GM23338 (cell line): ENCODE data around the gene SYNE3. TPM values are rescaled to one million over a fixed set of nuclear protein-coding genes. Genes with fewer than 3 reads are reported as not detected.

ENCODE experiments used
- ATAC-seq: fragments of 200-7000 bp; cut with Tn5 transposase; 3 replicates; pipeline ENCODE4 v1.9.1; 2020
- DNase-seq: peaks from one replicate; pipeline ENCODE4 v3.0.0-alpha.2; 2015; ENCODE audit warnings: low spot score
- H2AFZ ChIP-seq: fragments of 200-600 bp; sonication (generic); 2 replicates; pipeline ENCODE4 v1.8.0; 2016; ENCODE audit warnings: antibody characterized with exemption, mild to moderate bottlenecking, moderate library complexity
- H3F3A ChIP-seq: fragments of 200-600 bp; sonication (generic); replicated peaks from 2 replicates; pipeline ENCODE4 v1.8.0; 2017; ENCODE audit warnings: antibody characterized with exemption, mixed run types, low read depth
- H3K27ac ChIP-seq: fragments of 200-600 bp; sonication (generic); 2 replicates; pipeline ENCODE4 v1.6.1; 2016; ENCODE audit warnings: low read depth
- H3K27me3 ChIP-seq: fragments of 200-600 bp; sonication (generic); 2 replicates; pipeline ENCODE4 v1.8.0; 2016; ENCODE audit warnings: mild to moderate bottlenecking, mixed run types, moderate library complexity; ENCODE audit not compliant: insufficient read depth
- H3K36me3 ChIP-seq: fragments of 200-600 bp; sonication (generic); 2 replicates; pipeline ENCODE4 v1.8.0; 2016; ENCODE audit warnings: mild to moderate bottlenecking; ENCODE audit not compliant: insufficient read depth
- H3K4me1 ChIP-seq: fragments of 200-600 bp; sonication (generic); 2 replicates; pipeline ENCODE4 v1.8.0; 2016; ENCODE audit warnings: mild to moderate bottlenecking, moderate library complexity; ENCODE audit not compliant: insufficient read depth
- H3K4me2 ChIP-seq: fragments of 200-600 bp; sonication (generic); 2 replicates; pipeline ENCODE4 v1.7.1; 2017; ENCODE audit warnings: mixed run types
- H3K4me3 ChIP-seq: fragments of 200-600 bp; sonication (generic); 2 replicates; pipeline ENCODE4 v1.6.1; 2016; ENCODE audit warnings: mixed run types
- H3K79me2 ChIP-seq: fragments of 200-600 bp; sonication (generic); replicated peaks from 2 replicates; pipeline ENCODE4 v1.8.0; 2017; ENCODE audit warnings: mild to moderate bottlenecking; ENCODE audit not compliant: insufficient read depth
- H3K9me2 ChIP-seq: fragments of 200-600 bp; sonication (generic); 2 replicates; pipeline ENCODE4 v1.8.0; 2017; ENCODE audit not compliant: insufficient read depth
- H4K20me1 ChIP-seq: fragments of 200-600 bp; sonication (generic); replicated peaks from 2 replicates; pipeline ENCODE4 v1.8.0; 2017; ENCODE audit warnings: mild to moderate bottlenecking; ENCODE audit not compliant: insufficient read depth
- H3K27ac Mint-ChIP-seq: 2 replicates; pipeline ENCODE4 v1.8.0; 2020; ENCODE audit warnings: inconsistent platforms, mild to moderate bottlenecking, moderate library complexity, mixed read lengths
- H3K27me3 Mint-ChIP-seq: 3 replicates; pipeline ENCODE4 v1.8.0; 2022; ENCODE audit warnings: low read depth, mild to moderate bottlenecking, moderate library complexity, mixed read lengths, inconsistent platforms; ENCODE audit not compliant: insufficient read depth, poor library complexity
- H3K36me3 Mint-ChIP-seq: 3 replicates; pipeline ENCODE4 v1.8.0; 2021; ENCODE audit warnings: low read depth, mild to moderate bottlenecking, inconsistent platforms, moderate library complexity, mixed read lengths
- H3K4me1 Mint-ChIP-seq: 3 replicates; pipeline ENCODE4 v1.8.0; 2020; ENCODE audit warnings: mild to moderate bottlenecking, inconsistent platforms, mixed read lengths
- H3K4me3 Mint-ChIP-seq: 3 replicates; pipeline ENCODE4 v1.8.0; 2021; ENCODE audit warnings: moderate library complexity, mild to moderate bottlenecking, inconsistent platforms, mixed read lengths
- H3K9me3 Mint-ChIP-seq: 3 replicates; pipeline ENCODE4 v1.8.0; 2020; ENCODE audit warnings: moderate library complexity, mild to moderate bottlenecking, inconsistent platforms, mixed read lengths
- CREB1 ChIP-seq: fragments of 250-450 bp; sonication (Bioruptor Pico); IDR thresholded peaks from 2 replicates; pipeline ENCODE4 v1.5.0; 2020; ENCODE audit warnings: low read depth, mild to moderate bottlenecking, moderate library complexity
- CTCF ChIP-seq, 2 experiments: fragments of 200-600 bp in 1 of 2; sonication (generic) in 1 of 2; conservative IDR thresholded peaks; 2 replicates each; pipeline versions ENCODE4 v1.5.1 to v1.6.1; 2016 to 2017; ENCODE audit warnings: antibody characterized with exemption in 2 of 2, low read depth in 2 of 2, mild to moderate bottlenecking in 2 of 2, moderate library complexity in 1 of 2
- ETS1 ChIP-seq: IDR thresholded peaks from 2 replicates; pipeline ENCODE4 v1.6.1; 2016; ENCODE audit warnings: antibody characterized with exemption
- EZH2 ChIP-seq: fragments of 200-600 bp; sonication (generic); IDR thresholded peaks from one replicate; pipeline ENCODE4 v1.8.0; 2017; ENCODE audit warnings: antibody characterized with exemption, mild to moderate bottlenecking, low read depth; ENCODE audit not compliant: unreplicated experiment
- EZH2phosphoT487 ChIP-seq: fragments of 200-600 bp; sonication (generic); IDR thresholded peaks from one replicate; pipeline ENCODE4 v1.8.1; 2018; ENCODE audit warnings: antibody characterized with exemption; ENCODE audit not compliant: unreplicated experiment
- JUNB ChIP-seq: IDR thresholded peaks from one replicate; pipeline ENCODE4 v1.6.1; 2016; ENCODE audit warnings: antibody characterized with exemption; ENCODE audit not compliant: unreplicated experiment
- NANOG ChIP-seq: IDR thresholded peaks from 2 replicates; pipeline ENCODE4 v1.6.1; 2016; ENCODE audit warnings: antibody characterized with exemption, borderline replicate concordance
- POLR2AphosphoS5 ChIP-seq: IDR thresholded peaks from 2 replicates; pipeline ENCODE4 v1.6.1; 2016; ENCODE audit warnings: antibody characterized with exemption, low read depth
- REST ChIP-seq: IDR thresholded peaks from one replicate; pipeline ENCODE4 v1.6.1; 2018; ENCODE audit warnings: antibody characterized with exemption; ENCODE audit not compliant: unreplicated experiment
- STAT1 ChIP-seq: IDR thresholded peaks from one replicate; pipeline ENCODE4 v1.6.1; 2016; ENCODE audit warnings: antibody characterized with exemption; ENCODE audit not compliant: unreplicated experiment
- ZNF114 ChIP-seq: fragments of 250-450 bp; sonication (Bioruptor Pico); IDR thresholded peaks from 2 replicates; pipeline ENCODE4 v1.5.0; 2020; ENCODE audit warnings: mild to moderate bottlenecking, moderate library complexity
- ZNF331 ChIP-seq: fragments of 250-450 bp; sonication (Bioruptor Pico); IDR thresholded peaks from 2 replicates; pipeline ENCODE4 v1.5.0; 2020; ENCODE audit warnings: low read depth, mild to moderate bottlenecking, moderate library complexity
- ZNF462 ChIP-seq: fragments of 250-450 bp; sonication (Bioruptor Pico); IDR thresholded peaks from 2 replicates; pipeline ENCODE4 v1.5.0; 2020; ENCODE audit warnings: mild to moderate bottlenecking, moderate library complexity
- polyA plus RNA-seq: library from polyadenylated mRNA; unstranded; fragments of >200 nt; fragmentation: Nextera tagmentation; extraction: Ambion mirVana; gene quantifications from 2 replicates; pipeline ENCODE4 v1.2.1, GENCODE V29; 2016
- total RNA-seq: library from RNA; depleted of rRNA; stranded (reverse); fragments of >200 nt; shearing (Covaris generic); gene quantifications from 2 replicates; pipeline ENCODE4 v1.2.3, GENCODE V29; 2014

SYNE3 gene
- total and polyA plus RNA-seq, 2 experiments from 2014 or later = 0.02 to 0.03 TPM

GRCh38 chr14:95519699-95520098, 3.2 kb upstream of the SYNE3 start:
- no peaks in the 10 kb centered on the region for H3K36me3 ChIP-seq
- no peak overlapping the region for H2AFZ ChIP-seq
- no peaks in the 10 kb centered on the region; the same call in 1 of the 2 replicates for H3F3A ChIP-seq
- no peak overlapping the region for H3K4me2 ChIP-seq
- Mint-ChIP-seq H3K27me3 (peaks cover 21% of the 10 kb centered on the region), H3K9me3 (no peaks in the 10 kb centered on the region), H3K27ac (no peak overlapping the region), H3K4me1 (peaks cover 21% of the 10 kb centered on the region), H3K36me3 (no peaks in the 10 kb centered on the region), H3K4me3 (no peak overlapping the region)
- peaks cover 44% of the 10 kb centered on the region for H3K27me3 ChIP-seq
- H4K20me1 ChIP-seq = no peaks in the 10 kb centered on the region; the same call in 1 of the 2 replicates
- no peak overlapping the region for H3K27ac ChIP-seq
- H3K9me2 ChIP-seq = no peaks in the 10 kb centered on the region
- peaks cover 9% of the 10 kb centered on the region for H3K4me1 ChIP-seq
- no peak overlapping the region for H3K4me3 ChIP-seq
- no peaks in the 10 kb centered on the region for H3K79me2 ChIP-seq
- TF ChIP-seq ZNF331 (CRISPR knock-in tag) (no peak), ETS1 (no peak), REST (no peak), EZH2phosphoT487 (no peak), STAT1 (no peak), ZNF114 (CRISPR knock-in tag) (no peak), ZNF462 (no peak), NANOG (no peak), CTCF (conservative IDR thresholded peaks at IDR 0.05; ENCODE audit: low read depth in 2 of 2) (no peak), JUNB (no peak), EZH2 (no peak), CREB1 (CRISPR knock-in tag) (no peak), POLR2AphosphoS5 (no peak)
- ATAC-seq (no peak), DNase-seq (no peak)
